GM04504 (cell line): ENCODE measurements around the gene ZNF853.
"Not testable (repeated sequence)": the region's sequence is repeated elsewhere in the genome, so short reads cannot be mapped to it uniquely, and the experiment has no call there.

Experiments
- DNase-seq: peaks from one replicate; pipeline ENCODE4 v3.0.0-alpha.2; 2012; ENCODE audit warnings: low read depth

Gene ZNF853

GRCh38 chr7:6652446-6653011, 37.1 kb downstream of the ZNF853 start:
- no peak for DNase-seq

GRCh38 chr7:6653071-6654003, 37.9 kb downstream of the ZNF853 start:
- no peak for DNase-seq

DNA sequence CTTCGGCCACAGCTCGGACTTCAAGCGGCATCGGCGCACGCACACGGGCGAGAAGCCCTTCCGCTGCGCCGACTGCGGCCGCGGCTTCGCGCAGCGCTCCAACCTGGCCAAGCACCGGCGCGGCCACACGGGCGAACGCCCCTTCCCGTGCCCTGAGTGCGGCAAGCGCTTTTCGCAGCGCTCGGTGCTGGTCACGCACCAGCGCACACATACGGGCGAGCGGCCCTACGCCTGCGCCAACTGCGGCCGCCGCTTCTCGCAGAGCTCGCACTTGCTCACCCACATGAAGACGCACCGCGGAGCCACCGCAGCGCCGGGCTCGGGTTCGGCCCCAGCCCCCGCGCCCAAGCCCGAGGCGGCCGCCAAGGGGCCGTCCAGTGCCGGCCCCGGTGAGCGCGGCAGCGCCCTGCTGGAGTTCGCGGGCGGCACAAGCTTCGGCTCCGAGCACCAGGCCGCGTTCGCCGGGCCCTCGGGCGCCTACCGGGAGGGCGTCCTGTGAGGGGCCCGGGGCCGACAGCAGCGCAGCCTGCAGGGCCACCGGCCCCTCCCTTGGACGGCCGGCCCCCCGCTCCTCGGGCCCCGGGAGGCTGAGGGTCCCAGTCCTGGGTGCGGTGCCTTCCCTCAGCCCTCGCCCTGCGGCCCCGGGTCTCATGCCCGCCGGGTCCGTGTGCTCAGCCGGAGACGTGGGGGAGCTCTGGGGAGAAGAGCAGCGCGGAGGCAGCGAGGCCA, 38.9 kb downstream of the ZNF853 start:
- DNase-seq, result no peak

- no peak for DNase-seq
Observed at GRCh38 chr7:6654842-6655610, 39.6 kb downstream of the ZNF853 start.

GRCh38 chr7:6655636-6656385, 40.4 kb downstream of the ZNF853 start:
- no peak for DNase-seq

DNA sequence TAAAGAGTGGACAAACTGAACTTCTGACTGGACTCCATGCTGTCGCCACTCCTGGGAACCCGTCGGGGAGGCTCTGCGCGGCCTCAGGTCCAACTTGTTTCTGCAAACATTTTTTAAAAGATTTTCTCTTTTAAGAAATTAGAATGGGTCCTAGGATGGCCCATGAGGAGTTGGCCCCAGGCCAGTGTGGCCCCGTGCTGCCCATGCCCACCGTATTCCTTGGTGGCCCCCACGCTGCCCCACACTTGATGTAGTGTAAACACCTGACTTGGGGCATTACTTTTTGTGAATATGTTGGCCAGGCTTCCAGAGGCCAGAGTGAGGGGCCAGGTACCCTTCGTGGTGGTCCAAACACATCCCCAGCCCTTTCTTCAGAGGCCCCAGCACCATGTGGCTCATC, 41.0 kb downstream of the ZNF853 start:
- no peak for DNase-seq

DNA sequence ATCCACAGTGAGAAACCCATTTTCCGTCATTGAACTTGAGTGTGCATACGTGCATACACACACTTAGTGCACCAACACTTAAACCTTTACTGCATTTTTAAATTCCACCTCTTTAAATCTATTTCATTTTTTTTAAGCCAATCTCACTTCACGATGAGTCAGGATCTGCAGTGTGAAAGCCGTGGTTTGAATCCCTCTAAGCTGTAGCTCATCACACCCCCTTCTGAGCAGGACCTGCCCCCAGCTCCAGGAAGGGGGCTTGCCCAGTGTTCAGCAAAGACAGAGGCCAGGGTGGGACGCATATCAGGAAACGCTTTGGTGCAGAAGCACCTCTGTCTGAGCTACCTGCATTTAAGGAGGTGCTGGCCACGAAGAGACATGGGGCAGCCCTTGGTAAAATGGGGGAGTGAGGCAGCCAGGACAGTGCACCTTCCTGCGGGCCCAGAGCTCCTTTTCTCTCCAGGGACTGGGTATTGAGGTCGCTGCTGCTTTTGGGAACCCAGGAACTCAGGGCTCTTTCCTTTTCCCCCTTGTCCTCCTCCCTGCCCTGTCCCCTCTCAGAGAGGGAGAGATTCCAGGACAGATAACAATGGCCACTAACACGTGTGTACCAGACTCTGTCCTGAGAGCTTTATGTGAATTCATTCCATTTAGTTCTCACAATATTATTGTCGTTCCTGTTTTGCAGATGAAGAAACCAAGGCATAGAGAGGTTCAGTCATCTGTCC, 43.4 kb downstream of the ZNF853 start:
- no peak for DNase-seq

GRCh38 chr7:6670851-6671250, 55.4 kb downstream of the ZNF853 start:
- not testable (repeated sequence) for DNase-seq
